T-helper 17 cell (primary cell): ENCODE data around the gene DUS1L. TPM values are rescaled to one million over a fixed set of nuclear protein-coding genes. Genes with fewer than 3 reads are reported as not detected.

ENCODE experiments used
- ATAC-seq: fragments of 150-1000 bp; cut with Tn5 transposase; 2 replicates; pipeline ENCODE4 v1.10.0; 2021; ENCODE audit warnings: mild to moderate bottlenecking, moderate library complexity
- DNase-seq, 3 donors: peaks; one replicate each; pipeline versions ENCODE4 v3.0.0 to v3.0.0-alpha.2; 2020 to 2021
- H3K9me3 ChIP-seq: one replicate; pipeline ENCODE4 v1.7.0; 2013; ENCODE audit warnings: low read length, mild to moderate bottlenecking; ENCODE audit not compliant: control insufficient read depth, poor library complexity, severe bottlenecking
- H3K27ac Mint-ChIP-seq: one replicate; pipeline ENCODE4 v1.8.0; 2022; ENCODE audit warnings: mild to moderate bottlenecking, moderate library complexity, mixed read lengths
- H3K27me3 Mint-ChIP-seq: one replicate; pipeline ENCODE4 v1.8.0; 2022; ENCODE audit warnings: mixed read lengths
- H3K36me3 Mint-ChIP-seq: one replicate; pipeline ENCODE4 v1.8.0; 2022; ENCODE audit warnings: low read depth, mixed read lengths
- H3K4me1 Mint-ChIP-seq: one replicate; pipeline ENCODE4 v1.8.0; 2022; ENCODE audit warnings: mild to moderate bottlenecking, mixed read lengths
- H3K4me3 Mint-ChIP-seq: one replicate; pipeline ENCODE4 v1.8.0; 2022; ENCODE audit warnings: mild to moderate bottlenecking, moderate library complexity, mixed read lengths
- total RNA-seq, 4 donors: library from RNA in 2 of 4; stranded (reverse) in 2 of 4; gene quantifications; one replicate each; pipeline ENCODE4 v1.2.3 and lab custom pipeline; 2022 to 2026

DUS1L gene
- total RNA-seq, 2 donors from 2014 or later = 130 to 131 TPM

- no peak for DNase-seq
- ATAC-seq = no peak
Measured at GRCh38 chr17:82064433-82065192, 991 bp downstream of the DUS1L start.

GRCh38 chr17:82063424-82064415, 1.9 kb downstream of the DUS1L start:
- ATAC-seq = no peak
- H3K27me3 Mint-ChIP-seq = no peaks in the 10 kb centered on the region
- DNase-seq = no peak
- no peak overlapping the region for H3K4me3 Mint-ChIP-seq
- peaks cover 6% of the 10 kb centered on the region for H3K4me1 Mint-ChIP-seq
- no peaks in the 10 kb centered on the region for H3K9me3 ChIP-seq
- H3K27ac Mint-ChIP-seq = peak overlapping the region; percentile 14
- peaks cover 2% of the 10 kb centered on the region for H3K36me3 Mint-ChIP-seq

More at GRCh38 chr17:82064433-82065192, 991 bp downstream of the DUS1L start:
- Mint-ChIP-seq H3K4me1 (peaks cover 6% of the 10 kb centered on the region), H3K27ac (peak overlapping the region; percentile 14), H3K36me3 (peaks cover 2% of the 10 kb centered on the region), H3K4me3 (peak overlapping the region; percentile 70), H3K27me3 (no peaks in the 10 kb centered on the region)
- no peaks in the 10 kb centered on the region for H3K9me3 ChIP-seq

GRCh38 chr17:82062984-82063368, 2.6 kb downstream of the DUS1L start:
- DNase-seq (no peak), ATAC-seq (no peak)
- no peak overlapping the region for H3K4me3 Mint-ChIP-seq
- H3K27ac Mint-ChIP-seq = no peak overlapping the region
- H3K27me3 Mint-ChIP-seq = no peaks in the 10 kb centered on the region
- peaks cover 6% of the 10 kb centered on the region for H3K4me1 Mint-ChIP-seq
- no peaks in the 10 kb centered on the region for H3K9me3 ChIP-seq
- H3K36me3 Mint-ChIP-seq = peaks cover 2% of the 10 kb centered on the region

- H3K27me3 Mint-ChIP-seq = no peaks in the 10 kb centered on the region
- H3K36me3 Mint-ChIP-seq = peaks cover 2% of the 10 kb centered on the region
- no peak overlapping the region for H3K4me3 Mint-ChIP-seq
- H3K4me1 Mint-ChIP-seq = peaks cover 6% of the 10 kb centered on the region
- DNase-seq = peak in 1 of 3 donors; percentile 8
- H3K9me3 ChIP-seq = no peaks in the 10 kb centered on the region
- no peak for ATAC-seq
- H3K27ac Mint-ChIP-seq = no peak overlapping the region
Measured at GRCh38 chr17:82062076-82062983, 3.3 kb downstream of the DUS1L start.

DNA sequence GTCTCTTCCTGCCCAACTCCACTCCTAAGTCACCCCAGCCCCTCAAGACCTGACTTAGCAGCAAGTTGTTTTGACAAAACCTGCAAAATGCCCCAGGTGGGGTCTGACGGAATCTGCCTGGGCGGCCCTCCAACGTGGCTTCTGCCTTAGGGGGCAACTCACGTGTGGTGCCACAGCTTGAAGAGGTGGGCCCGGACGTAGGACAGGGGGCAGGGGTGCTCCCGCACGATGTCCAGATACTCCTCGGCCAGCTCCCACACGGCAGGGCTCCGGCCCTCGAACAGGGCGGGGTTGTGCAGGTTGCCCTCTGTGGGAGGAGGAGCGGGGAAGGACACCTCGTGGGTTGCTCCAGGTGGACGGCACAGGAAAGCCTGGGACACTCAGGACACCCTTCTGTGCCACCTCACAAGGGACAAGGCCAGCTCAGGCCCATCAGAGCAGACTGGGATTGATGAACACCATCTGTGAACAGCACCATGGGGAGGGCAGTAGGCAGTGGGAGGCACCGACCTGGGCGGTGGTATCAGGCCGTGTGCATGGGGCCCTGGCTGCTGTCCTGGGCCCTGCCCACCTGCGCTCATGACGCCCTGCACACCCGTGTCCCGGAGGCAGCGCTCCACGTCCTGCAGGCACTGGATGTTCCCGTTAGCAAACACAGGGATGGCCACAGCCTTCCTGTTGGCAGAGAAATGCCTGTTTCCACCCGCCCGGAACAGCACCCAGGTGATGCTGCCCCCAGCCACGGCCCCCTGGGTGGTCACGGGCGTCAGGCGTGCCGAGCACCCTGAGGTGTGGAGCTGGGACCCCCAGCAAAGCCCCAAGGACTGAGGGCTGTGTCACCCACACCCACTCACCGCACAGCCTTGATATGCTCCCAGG, 4.3 kb downstream of the DUS1L start:
- DNase-seq (peak in 1 of 3 donors; percentile 6), ATAC-seq (no peak)
- Mint-ChIP-seq H3K27ac (no peak overlapping the region), H3K36me3 (peaks cover 2% of the 10 kb centered on the region), H3K4me1 (peaks cover 4% of the 10 kb centered on the region), H3K27me3 (no peaks in the 10 kb centered on the region), H3K4me3 (no peak overlapping the region)
- no peaks in the 10 kb centered on the region for H3K9me3 ChIP-seq

DNA sequence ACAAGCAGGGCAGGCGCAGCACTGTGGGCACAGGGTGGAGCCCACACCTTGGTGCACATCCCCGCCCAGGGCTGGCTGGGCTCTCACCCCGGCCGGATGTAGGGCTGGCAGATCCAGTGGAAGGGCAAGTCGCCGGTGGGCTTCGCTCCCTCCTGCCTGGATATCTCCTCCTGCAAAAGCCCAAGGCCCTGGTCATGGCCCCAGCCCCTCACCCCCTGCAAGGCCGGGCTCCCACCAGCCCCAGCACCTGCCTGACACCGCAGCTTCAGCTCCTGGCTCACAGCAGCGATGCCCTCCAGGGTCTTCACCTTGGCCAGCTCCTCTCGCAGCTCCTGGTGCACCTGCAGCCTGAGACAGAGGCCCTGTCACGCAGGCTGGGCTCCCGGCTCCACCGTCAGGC, 5.0 kb downstream of the DUS1L start:
- no peak overlapping the region for H3K27ac Mint-ChIP-seq
- H3K4me3 Mint-ChIP-seq = no peak overlapping the region
- ATAC-seq (no peak), DNase-seq (peak in 1 of 3 donors; percentile 7)
- H3K4me1 Mint-ChIP-seq = peaks cover 2% of the 10 kb centered on the region
- no peaks in the 10 kb centered on the region for H3K27me3 Mint-ChIP-seq
- H3K36me3 Mint-ChIP-seq = peaks cover 2% of the 10 kb centered on the region
- H3K9me3 ChIP-seq = no peaks in the 10 kb centered on the region

DNA sequence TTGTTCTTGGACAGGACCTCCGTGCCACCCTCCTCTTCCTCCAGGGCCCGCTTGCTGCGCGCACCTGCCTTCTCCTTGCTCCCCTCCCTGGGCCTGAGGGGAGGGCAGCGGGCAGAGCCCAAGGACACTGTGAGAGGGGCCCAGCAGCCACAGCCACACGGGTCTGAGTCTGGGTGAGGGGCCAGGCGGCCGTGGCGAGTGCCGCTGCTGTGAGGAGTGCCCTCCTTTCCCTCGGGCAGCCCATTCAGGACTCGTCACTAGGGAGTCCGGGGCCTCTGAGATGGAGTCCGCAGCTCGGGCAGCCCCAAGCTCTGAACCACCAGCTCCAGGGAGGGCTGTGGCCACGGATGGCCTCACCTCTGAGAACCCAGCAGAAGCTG, 5.6 kb downstream of the DUS1L start:
- DNase-seq = peak in 1 of 3 donors; percentile 8
- Mint-ChIP-seq H3K36me3 (peaks cover 2% of the 10 kb centered on the region), H3K27ac (no peak overlapping the region), H3K27me3 (no peaks in the 10 kb centered on the region), H3K4me1 (peaks cover 2% of the 10 kb centered on the region), H3K4me3 (no peak overlapping the region)
- no peak for ATAC-seq
- no peaks in the 10 kb centered on the region for H3K9me3 ChIP-seq

- H3K4me3 Mint-ChIP-seq = no peak overlapping the region
- peaks cover 2% of the 10 kb centered on the region for H3K36me3 Mint-ChIP-seq
- H3K27ac Mint-ChIP-seq = no peak overlapping the region
- H3K27me3 Mint-ChIP-seq = no peaks in the 10 kb centered on the region
- peaks cover 2% of the 10 kb centered on the region for H3K4me1 Mint-ChIP-seq
- DNase-seq = peak in 1 of 3 donors; percentile 7
- no peak for ATAC-seq
- H3K9me3 ChIP-seq = no peaks in the 10 kb centered on the region
Measured at GRCh38 chr17:82059272-82060000, 6.2 kb downstream of the DUS1L start.

GRCh38 chr17:82058855-82059249, 6.8 kb downstream of the DUS1L start:
- ATAC-seq (no peak), DNase-seq (peak in 1 of 3 donors; percentile 4)
- Mint-ChIP-seq H3K27ac (no peak overlapping the region), H3K4me1 (peaks cover 2% of the 10 kb centered on the region), H3K27me3 (no peaks in the 10 kb centered on the region), H3K36me3 (peaks cover 2% of the 10 kb centered on the region), H3K4me3 (no peak overlapping the region)
- H3K9me3 ChIP-seq = no peaks in the 10 kb centered on the region

DNA sequence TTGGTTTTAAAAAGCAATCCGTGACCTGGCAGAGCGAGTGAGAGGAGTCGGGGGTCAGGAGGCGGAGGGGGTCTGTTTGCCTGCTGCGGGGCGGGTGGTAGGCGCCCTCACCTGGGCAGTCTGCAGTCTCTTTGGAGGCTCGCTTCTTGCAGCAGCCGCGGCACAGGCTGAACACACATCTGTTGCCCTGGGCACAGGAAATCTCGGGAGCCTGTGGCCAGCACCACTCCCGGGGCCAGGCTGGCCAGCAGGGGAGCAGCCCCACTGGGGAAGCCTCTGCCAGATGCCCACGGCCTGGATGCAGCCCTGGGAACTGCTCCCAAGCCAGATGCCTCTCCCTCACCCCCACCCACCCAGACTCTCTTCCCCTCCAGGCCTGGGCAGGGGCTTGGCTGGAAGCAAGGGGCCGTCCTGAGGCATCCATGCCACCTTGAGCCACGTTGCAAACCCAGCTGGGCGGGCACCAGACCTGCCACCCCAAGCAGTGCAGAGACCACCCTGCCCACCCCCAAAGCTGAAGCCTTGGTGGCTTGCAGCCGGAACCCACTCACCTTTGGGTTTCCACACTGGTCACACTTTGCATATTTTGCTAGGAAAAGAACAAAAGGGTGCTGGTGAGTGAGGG, 7.3 kb downstream of the DUS1L start:
- ATAC-seq = no peak
- peaks cover 2% of the 10 kb centered on the region for H3K36me3 Mint-ChIP-seq
- no peak overlapping the region for H3K27ac Mint-ChIP-seq
- no peaks in the 10 kb centered on the region for H3K27me3 Mint-ChIP-seq
- peaks cover 2% of the 10 kb centered on the region for H3K4me1 Mint-ChIP-seq
- no peak for DNase-seq
- no peaks in the 10 kb centered on the region for H3K9me3 ChIP-seq
- no peak overlapping the region for H3K4me3 Mint-ChIP-seq
